GM15510 (cell line): Measurements from ENCODE around the gene ATP12A.

ENCODE experiments used
- POLR2A ChIP-seq: IDR thresholded peaks from 3 replicates; pipeline ENCODE4 v1.6.1; 2011; ENCODE audit warnings: borderline replicate concordance; ENCODE audit not compliant: insufficient read length; ENCODE audit errors: extremely low read depth

ATP12A gene

DNA sequence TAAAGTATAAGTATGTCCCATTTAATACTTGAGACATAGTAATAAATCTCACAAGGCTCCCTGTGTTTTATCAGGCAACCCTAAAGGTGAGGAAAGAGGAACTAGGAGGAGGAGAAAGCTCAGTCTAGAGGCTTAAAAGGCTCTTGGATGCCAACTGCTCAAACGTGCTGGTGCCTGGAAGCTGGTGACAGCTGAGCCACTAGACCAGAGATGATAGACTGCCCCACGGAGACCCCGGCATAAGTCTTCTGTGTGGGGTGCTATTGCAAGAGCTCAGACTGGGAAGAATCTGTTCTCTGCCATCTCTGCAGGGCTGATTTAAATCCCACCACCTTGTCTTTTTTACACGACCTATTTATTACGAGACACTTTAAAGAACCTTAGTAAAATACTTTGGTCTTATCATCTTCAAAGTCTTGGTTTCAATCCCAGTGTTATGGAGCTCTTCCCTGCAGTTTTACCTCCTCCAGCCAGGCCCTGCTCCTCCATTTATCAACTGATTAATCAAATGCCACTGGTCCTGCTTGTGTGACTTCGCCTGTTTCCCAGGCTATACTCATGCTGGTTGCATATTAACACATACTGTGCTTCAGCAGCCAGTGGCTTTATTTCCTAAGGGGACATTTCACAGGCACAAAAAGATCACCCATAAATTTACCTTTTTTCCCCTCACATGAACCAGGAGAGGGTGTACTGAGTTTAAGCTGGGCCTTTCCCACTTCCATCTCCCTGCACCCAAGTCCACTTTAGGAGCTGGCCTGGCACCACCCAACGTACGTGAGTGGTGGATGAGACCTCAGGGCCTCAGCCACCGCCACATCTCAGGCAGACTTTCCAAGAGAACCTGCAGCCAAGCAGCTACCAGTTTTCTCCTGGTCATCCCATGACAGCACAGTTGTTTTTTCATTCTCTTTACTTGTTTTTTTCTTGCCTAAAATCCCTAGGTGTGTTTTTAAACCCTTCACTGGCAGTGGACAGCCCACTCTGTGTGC is 7.8 kb upstream of the ATP12A start:
- no peak for TF ChIP-seq POLR2A

DNA sequence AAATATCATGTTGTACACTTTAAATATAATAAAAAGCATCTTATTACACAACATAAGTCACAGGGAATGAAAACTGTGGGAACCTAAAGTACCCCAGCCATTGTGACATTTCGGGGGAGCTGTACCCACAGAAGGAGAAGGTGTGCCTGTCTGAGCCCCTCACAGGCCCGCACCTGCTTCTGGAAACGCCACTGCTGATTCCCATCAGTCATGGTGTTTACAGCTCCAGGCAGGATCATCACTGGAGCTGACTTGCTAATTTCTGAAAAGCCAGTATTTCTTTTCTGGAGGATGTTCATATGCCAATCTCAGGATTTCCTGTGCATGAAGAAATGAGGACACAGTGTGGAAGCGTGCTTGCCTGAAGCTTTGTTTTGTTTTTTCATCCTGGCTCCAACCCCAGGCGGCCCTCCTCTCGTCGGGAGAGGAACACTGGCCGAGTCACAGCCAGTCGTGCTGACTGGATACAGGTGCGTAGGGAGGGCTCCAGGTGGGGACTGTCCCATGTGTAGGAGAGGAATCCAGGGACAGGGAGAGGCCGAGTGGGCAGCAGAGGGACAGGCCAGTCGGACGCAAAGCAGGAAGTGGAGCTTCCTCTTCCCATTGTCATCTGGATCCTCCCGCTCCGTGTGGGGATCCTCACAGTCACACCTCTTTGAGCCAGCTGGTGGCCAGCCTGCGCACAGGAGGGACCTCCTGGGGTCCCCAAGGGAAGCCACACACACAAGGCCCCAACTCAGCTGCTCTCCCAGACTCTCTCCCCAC is 4.2 kb upstream of the ATP12A start:
- no peak for TF ChIP-seq POLR2A

DNA sequence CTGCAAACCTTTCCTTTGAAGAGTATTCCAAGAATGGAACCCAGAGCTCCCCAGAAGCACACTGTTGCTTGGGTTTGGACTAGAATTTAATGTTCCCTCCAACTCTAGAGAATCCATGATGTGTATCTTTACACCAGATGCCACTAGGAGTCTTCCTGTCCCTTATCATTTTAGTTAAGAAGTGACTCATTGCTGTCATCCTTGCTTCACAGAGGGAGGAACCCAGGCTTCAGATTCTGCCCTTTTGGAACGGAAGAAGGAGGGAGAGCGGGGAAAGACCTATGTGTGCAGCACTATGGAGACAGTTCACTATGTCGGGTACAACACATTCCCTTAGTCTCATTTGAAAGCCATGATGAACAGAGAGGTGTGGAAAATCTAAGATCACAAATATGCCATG is 2.1 kb upstream of the ATP12A start:
- no peak for TF ChIP-seq POLR2A

DNA sequence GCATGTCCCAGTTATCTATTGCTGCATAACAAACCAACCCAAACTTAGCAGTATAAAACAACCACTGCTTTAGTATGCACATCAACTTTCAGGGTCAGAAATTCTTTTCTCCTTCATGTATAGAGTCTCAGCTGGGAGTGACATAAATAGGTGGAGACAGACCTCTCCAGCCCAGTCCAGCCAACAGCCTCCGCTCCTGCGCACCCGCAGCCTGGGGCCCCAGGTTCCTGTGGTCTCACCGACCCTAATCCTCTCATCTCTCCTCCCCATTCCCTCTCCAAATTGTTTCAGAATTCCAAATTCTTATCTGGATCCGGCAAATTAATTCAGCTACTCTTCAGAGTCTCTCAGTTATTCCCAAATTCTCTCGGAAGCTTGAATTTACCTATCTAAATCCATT is 522 bp upstream of the ATP12A start:
- TF ChIP-seq POLR2A, result no peak

DNA sequence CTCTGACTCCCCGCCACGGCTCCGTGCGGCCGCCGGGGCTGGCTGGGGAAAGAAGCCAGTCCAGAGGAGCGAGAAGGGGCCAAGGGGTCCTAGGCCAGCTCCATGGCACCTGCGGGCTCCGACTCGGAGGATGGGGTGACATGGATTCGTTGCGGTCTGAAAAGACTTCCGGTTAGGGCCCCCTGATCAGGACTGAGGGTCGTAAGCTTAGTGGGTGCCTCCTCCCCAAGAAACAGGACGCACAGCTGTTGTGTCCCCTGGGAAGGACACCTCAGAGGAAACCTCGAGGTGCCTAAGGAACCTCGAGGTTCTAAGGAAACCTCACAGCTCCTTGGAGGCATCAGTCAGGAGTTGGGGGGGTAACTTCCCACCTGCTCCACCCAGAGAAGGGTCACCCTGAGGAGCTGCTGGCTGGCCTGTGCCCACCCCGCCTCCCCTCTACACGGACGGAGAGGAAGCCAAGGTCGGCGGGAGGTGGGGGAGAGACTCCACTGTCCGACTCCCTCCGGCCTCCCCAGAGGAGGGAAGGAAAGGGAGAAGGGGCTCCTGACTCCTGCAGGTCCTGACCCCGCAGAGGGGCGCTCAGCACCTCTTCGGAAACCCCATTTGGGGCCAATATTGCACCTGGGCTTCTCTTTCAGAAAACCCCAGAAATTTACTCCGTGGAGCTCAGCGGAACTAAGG is 855 bp downstream of the ATP12A start:
- TF ChIP-seq POLR2A, result no peak

DNA sequence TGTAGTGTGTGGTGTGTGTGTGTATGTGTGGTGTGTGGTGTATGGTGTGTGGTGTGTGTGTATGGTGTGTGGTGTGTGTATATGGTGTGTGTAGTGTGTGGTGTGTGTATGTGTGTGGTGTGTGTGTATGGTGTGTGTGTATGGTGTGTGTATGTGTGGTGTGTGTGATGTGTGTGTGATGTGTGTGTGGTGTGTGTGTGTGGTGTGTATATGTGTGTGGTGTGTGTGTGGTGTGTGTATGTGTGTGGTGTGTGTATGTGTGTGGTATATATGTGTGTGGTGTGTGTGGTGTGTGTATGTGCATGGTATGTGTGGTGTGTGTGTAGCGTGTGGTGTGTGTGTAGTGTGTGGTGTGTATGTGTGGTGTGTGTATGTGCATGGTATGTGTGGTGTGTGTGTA is 1.7 kb downstream of the ATP12A start:
- TF ChIP-seq POLR2A, result no peak

DNA sequence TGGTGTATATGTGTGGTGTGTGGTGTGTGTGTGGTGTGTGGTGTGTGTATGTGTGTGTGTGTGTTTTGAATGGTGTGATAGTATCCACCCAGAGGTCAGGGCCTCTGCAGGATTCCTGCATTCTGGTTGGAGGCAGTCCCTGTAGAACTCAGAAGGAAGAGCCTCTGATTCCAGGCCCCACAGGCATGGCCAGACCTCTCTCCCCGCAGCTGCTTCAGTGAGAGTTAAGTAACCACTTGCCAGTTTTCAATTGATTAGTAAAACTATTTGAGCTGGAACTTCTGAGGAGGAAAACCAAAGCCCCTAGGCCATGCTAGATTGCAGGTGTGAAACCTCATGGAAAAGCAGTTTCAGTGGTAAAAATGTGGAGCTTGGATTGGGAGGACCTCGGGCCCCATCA is 2.1 kb downstream of the ATP12A start:
- no peak for TF ChIP-seq POLR2A

DNA sequence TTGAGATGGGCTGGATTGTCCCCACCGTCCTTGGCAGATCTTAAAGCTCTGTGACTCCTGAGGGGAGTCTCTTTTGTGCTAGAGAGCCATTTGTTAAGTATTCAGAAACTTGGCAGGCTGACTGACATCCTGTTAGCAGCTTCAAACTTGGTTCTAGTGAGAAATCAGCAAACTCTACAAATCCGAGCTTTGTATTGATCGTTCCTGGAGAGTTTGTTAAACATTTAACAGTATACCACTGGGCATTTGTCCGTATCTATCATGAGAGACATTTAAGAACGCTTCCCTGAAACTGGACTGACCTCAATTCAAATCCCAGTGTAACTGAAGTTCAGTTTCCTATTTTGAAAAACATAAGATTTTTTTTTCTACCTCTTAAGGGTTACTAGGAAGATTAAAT is 3.1 kb downstream of the ATP12A start:
- TF ChIP-seq POLR2A, result no peak

DNA sequence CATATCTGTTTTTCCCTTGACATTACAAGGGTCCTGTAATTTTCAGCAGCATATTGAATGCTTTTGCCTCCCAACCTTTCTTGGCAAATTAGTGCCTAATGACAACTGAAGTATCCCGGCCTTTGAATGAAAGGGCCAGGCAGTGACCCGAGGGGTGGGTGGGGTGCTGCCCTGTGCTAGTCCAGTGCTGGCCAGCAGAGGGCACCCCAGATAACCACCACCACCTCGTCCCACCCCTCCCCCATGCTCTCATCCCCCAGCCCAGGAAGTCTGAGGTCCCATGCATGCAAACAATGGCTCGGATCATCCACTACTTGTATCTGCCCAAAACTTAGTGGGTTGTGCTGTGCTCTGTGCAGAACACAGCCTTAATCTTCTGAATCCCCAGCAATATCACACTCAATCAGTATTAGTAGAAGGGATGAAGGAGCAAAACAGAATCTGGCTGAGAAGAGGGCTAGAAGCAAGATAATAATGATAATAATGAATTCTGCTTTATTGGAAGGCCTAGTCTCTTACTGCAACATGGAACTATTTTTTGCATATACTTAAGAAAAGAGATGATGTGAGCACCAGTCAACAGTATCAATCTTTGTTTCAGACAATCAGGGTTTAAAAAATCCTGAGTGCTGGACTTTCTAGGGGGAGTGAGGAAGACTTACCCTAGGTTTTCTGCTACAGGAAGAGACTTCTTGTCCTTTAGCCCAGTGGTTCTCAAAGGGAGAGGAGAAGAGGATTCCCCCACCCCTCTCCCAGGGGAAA is 3.8 kb downstream of the ATP12A start:
- no peak for TF ChIP-seq POLR2A

DNA sequence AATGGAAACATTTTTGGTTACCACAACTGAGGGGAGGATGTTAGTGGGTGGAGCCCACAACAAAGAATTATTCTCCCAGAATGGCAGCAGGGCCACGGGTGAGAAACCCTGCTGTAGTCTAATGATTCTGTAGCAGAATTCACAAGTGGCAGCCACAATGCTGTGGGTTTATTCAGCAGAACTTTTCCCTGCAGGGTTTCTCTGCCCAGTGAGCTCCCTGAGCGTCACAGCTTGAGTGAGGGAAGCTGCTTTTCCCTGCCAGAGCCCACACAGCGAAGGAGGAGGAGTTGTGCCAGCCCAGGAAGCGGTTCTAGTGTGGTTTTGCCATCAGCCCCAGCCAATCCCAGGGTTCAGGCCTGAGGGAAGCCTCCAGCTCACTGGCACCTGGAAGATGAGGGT is 4.4 kb downstream of the ATP12A start:
- TF ChIP-seq POLR2A, result no peak

DNA sequence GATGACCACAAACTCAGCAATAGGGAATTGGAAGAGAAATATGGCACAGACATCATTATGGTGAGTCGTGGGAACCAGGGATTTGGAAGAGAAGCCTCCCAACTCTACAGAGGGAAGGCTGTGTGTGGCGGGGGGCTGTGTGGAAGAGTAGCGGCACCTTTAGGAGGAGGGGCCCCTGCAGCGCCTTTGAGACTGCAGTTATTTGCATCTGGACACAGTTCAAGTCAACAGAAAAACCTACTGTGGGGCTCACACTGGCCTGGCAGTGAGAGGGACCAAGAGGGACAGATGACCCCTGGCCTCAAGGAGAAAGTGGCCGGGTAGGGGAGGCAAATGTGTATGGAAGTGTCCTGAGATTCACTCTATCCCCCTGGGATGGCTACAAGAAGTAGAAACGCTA is 5.1 kb downstream of the ATP12A start:
- TF ChIP-seq POLR2A, result no peak

DNA sequence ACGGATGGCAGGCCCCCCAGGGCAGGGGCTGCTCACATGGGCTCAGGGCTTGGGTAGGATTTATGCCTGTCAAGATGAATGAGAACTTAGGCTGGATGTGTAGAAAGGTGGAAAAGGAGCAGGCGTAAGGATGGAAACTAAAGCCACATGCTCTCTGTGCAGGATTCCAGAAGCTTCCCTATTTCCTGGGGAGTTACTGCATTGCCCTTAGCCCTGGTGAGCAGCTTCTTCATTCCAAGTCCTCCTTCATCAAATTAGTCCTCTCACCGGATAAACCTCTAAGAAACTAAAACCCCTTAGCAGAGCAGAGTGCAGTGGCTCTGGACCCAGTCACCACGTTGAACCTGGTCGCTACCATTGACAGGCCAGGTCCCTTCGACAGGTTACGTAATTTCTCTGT is 7.4 kb downstream of the ATP12A start:
- TF ChIP-seq POLR2A, result no peak

DNA sequence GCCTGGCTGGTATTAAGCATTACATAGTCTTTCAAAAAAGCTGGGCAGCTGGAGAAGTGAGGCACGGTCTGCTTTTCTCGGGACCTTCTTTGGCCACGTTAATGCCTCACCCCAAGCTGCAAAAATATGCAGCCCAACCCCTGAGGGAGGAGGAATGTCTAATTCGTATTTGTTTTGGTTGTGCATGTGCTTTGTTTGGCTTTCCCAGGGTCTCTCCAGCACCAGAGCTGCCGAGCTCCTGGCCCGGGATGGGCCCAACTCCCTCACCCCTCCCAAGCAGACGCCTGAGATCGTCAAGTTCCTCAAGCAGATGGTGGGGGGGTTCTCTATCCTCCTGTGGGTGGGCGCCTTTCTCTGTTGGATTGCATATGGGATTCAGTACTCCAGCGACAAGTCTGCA is 7.9 kb downstream of the ATP12A start:
- TF ChIP-seq POLR2A, result no peak

DNA sequence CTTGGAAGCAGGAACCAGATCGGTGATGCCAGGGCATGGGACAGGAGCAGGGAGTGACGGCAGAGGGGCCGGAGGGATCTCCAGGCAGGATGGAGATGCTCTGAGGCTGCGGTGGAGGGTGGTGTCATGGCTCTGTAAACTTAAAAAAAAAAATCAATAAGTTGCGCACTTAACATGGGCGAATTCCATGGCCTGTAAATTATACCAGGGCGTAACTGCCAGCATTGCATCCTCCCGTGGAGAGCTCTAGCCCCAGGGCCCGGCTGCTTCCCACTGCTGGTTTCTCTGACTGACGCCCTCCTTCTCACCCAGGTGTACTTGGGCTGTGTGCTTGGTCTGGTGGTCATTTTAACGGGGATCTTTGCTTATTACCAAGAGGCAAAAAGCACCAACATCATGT is 8.7 kb downstream of the ATP12A start:
- no peak for TF ChIP-seq POLR2A
